HK-2 (cell line): ENCODE measurements around the gene SIGLEC1.

ENCODE experiments used
- DNase-seq: peaks from one replicate; pipeline ENCODE4 v3.0.0-alpha.2; 2018; ENCODE audit not compliant: unreplicated experiment

SIGLEC1 gene

DNA sequence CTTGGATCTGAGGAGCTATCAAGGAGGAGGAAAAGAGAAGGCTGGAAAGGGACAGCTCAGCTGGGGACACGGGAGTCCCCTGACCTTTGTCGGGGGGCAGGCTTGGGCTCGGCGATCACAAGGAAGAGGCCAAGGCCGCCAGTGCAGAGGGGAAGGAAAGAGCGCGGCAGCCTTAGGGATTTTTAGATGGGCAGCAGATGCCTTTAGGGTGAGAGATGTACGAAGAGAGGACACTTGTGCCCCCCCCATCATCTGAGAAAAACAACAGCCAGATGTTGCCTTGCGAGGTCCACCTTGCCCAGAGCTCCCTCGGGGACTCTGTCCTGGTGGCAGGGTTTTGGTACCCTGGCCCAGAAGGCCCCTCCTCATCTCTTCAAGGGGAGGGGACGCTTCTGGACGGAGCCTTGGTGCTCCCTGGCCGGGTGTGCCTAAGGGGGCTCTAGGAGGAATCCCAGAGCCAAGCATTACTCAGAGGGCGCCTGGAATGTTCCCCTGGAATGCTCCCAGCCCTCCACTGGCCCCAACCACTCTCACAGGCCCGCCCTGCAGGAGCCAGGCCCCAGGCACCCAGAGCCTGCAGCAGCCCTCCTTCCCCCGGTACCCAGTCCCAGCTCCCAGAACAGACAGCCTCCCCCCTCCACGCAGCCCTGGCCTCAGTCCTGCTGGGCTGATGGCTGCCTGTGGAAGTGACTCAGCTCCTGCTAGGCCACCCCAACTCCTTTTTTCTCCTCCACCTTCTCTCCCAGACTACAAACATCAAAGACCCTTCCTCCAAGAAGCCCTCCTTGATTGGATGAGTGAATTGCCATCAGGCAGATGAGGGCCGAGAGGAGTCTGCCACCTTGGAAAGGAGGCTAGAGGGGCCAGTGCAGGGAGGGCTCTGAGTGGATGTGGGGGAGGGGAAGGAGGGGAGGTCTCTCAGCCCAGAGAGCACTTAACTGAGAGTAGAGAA, 32.4 kb downstream of the SIGLEC1 start:
- DNase-seq = no peak

DNA sequence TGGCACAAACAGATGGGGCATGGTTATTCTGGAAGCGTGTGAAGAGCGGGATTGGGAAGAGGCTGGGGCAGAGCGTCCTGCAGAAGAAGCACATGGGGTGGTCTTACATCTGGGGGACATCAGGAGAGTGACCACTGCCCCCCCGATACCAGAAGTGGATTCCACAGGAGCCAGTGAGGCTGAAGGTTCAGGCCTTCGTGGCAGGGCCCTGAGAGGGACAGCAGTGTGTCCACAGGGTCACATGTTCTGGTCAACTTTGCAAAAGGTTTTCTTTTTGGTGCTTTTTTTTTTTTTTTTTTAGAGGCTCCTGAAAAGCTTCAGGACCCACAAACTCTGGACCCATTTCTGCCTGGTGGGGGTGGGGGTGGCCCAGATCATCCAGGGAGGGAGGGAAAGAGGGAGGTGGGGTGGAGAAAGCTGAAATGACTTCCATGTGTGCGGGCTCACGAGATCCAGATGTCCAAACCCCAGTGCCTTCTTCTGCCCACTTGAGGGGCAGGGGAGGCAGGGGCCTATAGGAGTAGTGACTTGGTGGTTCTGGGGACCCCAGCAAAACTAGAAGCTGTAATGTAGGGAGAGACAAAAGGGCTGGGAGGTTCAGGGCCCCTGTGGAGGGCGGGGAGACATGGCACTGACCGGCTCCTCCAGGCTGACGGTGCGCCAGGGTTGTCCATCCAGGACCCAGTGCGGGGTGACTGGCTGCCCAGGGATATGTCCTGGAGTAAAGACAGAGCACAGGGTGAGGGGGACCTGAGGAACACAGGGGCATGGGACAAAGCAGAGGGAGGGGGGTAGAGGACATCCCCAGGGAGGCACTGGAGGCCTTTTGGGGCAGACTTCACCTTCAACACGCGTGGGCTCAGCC, 33.3 kb downstream of the SIGLEC1 start:
- no peak for DNase-seq

DNA sequence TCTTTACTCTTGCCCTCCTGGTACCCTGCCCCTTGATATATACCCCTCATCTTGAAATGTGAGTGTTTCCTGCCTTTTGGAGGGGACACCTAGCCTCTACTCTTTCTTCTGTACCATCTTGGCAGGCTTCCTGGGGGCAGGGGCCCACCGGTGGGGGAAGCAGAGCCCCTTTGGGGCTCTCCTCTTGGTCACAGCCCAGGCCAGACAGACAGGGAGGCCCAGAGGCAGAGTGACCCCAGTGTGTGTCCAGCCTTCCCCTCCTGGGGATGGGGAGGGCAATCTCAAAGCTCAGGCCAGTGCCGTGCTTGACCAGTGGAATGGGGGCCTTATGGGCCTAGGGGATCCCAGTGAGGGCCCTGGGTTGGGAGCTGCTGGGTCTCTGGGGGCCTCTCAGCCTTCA, 34.2 kb downstream of the SIGLEC1 start:
- no peak for DNase-seq

DNA sequence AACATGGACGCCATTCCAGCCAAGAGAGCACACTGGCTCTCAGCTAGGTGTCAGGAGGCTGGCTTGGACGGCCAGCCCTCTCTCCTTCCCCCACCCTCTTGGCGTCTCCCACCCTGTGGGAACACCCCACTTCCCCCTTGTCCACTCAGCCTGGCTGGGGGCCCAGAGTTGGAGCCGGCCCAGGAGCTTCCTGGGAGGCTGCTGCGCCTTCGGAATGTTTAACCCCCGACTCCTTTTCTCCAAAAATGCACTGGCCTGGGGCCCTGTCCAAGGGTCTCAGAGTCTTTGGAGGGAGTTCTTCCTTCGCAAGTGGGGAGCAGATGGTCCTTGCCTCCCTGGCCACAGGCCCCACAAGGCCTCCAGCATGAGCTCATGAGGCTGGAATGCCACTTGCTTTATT, 34.7 kb downstream of the SIGLEC1 start:
- DNase-seq = no peak

DNA sequence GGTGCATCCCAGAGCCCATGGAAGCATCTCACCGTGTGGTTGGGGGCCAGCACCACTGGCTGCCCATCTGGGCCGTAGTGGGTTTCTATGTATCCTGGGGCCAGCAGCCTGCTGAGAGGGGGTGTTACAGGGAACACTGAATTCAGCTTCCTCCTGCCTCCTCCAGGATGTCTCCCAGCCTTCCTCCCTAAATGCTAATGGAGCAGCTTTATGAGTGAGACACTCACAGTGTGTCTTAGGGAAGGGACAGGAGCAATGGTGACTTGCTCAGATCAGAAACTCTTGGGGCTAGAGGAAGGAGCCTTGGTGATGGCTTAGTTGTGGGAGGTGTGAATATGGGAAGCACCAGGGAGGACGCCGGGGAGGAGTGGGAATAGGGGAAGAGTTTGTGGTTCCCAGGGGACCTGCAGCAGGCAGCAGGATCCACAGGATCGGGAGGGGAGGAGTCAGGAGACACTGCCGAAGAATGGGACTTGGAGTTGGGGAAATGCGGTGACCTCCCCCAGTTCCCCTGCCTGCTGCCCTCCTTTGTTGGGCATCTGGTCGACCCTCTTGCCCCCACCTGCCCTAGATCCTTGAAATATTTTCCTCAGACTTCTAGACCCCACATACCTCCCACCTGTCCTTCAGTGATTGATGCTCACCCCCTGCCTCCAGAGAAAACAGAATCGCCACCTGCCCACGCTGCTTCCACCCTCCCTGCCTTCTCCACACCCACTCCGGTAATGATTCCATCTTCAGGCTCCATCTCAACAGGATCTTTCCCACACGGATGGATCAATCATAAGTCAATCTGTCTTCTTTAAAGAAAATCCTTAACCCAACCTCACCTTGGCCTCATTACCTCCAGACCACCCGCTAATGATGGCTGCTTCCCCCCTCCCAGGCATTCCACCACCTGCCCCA, 37.2 kb downstream of the SIGLEC1 start:
- no peak for DNase-seq

DNA sequence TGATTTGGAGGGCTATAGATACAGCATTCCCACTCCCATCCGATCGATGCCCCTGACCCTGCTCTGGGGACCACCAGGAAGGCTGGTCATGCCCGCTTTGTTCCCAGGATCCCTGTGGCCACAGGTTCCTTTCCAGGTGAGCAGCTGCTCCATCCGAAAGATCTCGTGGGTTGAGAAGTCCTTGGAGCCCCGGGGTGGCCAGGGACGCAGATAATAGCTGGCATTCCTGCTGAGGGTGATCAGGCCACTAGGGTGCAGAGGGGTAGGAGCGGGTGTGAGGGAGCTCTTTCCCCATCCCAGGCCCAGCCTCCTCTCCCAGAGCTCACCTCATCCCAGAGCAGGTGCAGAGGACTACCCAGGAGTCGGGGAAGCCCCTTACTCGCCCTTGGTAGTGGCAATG, 38.0 kb downstream of the SIGLEC1 start:
- no peak for DNase-seq

DNA sequence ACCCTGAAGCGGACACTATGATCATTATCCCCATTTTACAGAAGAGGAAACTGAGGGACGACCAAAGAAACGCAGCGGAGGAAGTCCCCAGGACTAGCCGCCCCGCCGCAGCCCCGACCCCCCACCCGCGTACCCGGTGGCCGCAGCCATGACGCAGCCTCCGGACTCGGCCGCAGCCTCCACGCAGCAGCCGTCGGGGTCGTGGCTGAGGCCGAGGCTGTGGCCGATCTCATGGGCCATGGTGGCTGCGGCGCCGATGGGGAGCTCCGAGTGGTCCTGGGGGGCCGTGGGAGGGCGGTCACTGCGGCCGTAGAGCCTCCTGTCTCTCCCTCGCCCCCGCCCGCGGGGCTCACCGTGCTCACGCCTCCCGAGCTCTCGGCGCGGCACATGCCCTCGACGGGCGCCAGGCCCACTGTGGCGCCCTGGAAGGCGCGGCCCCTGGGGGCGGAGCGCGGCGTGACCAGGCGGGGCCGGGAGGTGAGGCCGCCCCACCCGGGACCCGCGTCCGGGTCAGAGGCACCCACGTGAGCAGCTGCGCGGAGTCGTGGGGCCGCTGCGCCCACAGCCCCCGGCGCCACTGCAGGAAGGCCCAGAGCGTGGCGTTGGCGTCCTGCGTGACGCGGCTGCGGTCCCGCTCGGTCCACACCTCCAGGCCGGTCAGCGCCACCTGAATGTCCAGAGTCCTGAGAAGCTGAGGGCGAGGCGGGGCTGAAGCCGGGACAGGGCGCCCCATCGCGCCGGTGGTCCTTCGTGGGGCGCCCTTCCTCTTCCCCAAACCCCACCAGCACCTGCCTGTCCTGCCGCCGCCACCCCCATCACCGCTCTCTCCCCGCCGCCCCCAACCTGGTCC, 39.0 kb downstream of the SIGLEC1 start:
- no peak for DNase-seq

DNA sequence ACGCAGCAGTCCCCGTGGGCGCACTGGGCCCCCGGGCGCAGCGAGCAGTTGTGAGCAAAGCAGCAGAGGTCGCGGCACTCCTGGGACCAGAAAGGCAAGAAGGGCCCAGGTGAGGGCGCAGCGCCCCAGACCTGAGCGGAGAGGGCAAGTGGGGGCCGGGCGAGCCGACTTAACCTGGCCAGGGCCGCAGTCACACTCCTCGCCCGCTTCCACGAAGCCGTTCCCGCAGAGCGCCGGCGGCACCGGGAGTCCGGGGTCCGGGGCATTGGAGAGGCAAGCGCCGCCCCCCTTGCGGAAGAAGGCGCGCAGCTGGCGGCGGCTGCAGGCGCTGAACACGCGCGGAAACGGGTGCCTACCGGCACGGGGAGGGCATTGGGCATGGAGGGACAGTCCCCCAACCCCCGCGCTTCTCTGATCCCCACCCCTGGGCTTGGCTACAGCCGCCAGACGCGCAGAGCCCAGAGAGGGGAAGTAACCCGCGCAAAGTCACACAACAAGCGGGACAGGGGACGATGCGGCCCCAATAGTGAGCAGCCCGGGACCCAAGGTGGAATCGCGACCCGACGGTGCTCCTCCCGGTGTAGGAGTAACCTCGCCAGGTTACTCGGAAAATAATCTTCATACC, 39.7 kb downstream of the SIGLEC1 start:
- no peak for DNase-seq

DNA sequence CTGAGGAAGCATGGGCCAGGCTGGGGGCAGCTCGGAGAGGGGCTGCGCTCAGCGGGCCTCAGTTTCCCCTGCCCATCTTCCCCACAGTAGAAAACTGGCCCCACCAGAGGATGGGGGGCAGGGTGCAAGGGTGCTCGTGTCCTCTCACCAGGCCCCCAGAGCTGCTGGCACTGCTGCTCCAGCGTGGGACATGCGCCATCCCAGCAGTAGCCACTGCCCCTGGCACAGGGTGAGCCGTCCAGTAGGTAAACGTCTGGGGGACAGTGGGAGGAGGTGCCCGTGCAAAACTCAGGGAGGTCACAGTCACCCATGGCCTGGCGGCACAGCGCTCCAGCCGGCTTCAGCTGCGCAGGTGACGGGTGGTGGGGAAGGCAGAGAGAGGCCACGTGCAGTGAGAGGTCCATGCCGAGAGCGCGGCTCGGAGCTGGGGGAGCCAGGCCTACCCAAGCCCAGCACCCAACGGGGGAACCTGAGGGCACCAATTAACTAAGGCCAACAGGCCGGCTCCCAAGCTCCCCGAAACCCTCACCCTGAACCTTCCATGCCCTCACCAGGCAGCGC, 40.3 kb downstream of the SIGLEC1 start:
- DNase-seq = no peak

DNA sequence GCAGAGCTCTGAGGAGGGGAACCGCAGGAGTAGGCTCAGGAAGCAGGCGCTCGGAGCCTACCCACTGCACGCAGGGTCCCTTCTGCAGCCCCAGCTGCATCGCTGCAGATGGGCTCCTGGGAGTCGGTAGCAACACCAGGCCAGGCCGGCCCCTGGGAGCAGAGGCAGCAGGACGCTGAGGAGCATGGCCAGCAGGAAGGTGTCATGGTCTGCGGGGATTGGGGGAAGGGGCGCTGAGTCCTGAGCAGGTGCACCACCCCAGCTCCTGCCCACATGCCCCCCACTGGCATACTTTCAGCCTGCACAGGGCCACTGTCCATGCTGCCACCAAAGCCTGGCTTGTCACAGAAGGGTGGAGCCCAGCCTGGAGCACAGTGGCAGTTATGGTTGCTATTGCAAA, 41.5 kb downstream of the SIGLEC1 start:
- DNase-seq = no peak

DNA sequence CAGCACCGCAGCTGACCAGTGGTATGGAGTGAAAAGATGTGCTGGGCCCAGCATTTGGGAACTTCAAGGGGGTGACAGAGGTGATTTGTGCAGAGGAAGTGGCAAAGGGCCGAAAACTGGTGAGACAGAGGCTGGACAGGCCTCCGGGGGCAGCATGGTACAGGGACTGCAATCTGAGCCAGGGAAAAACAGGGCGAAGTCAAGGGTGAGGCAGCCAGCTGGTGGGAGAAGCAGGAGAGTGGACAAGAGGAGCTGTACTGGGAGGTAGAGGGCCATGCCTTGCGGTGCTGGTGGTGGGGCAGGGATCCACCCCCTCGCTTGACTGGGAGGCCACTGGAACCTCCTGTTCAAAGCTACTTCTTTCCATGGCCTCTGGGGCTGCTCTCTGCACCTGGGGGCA, 41.9 kb downstream of the SIGLEC1 start:
- DNase-seq = peak; percentile 36

DNA sequence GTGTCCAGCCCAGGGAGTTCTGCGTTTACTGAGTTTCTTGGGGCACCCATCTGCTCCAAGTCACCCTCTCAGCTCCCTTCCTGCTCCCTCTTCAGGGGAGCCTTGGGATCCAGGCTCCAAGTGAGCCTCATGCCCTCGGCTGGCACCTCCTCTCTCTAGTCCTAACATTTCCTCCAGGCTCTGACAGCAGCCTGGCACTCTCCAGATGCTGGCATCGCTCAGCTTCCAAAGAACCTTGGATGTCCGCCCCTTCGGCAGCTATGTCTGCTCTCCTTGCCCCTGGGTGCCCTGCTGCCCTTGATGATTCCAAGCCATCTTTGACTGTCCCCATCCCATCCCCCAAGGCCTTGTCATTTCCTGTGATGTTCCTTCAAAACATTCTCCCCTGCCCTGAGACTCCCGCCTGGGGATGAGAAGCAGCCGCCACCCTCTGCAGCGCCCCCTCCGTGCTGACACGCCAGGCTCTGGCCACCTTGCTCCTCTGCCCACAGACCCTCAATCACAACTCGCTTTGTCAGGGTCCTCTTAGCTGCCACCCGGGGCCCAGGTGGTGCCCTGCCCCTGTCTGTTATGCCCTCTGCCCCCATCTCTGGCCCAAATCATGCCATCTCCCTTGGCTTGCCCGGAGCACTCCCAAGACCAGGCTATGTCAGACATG, 42.6 kb downstream of the SIGLEC1 start:
- no peak for DNase-seq

DNA sequence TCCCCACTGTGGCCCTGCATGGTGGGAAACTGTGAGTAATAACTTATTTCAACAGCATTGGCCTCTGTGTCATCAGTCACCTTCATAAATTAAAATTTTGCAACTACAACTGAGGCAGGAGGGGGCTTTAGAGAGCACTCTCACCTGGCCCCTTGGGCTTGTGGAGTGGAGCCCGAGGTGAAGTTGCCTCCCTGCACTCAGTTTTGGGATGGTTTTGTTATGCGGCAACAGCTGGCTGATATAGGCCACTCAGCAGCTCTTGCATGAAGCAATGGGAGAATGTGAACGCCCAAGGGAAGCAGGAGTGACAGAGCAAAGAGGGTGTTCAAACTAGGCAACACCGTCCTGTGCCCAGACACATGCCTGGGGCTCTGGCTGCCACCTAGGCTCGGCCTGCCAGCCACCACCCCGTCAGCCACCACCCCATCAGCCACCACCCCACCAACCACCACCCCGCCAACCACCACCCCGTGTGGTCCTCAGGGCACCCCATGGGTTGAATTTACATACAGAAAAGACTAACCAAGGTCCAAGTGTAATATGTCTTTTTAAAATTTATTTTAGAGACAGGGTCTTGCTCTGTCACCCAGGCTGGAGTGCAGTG, 44.9 kb downstream of the SIGLEC1 start:
- no peak for DNase-seq

DNA sequence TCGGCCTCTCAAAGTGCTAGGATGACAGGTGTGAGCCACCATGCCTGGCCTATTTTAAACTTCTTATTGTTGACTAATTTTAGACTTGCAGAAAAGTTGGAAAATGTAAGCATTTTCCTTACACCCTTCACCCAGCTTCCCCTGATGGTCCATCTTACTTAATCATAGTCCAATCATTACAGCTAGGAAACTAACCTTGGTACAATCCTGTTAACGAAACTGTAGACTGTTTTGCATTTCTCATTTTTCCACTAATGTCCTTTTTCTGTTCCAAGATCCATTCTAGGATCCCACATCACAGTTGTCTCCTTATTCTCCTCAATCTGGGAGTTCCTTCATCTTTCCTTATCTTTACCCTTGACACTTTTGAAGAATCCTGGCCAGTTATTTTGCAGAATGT, 48.5 kb downstream of the SIGLEC1 start:
- DNase-seq = no peak

DNA sequence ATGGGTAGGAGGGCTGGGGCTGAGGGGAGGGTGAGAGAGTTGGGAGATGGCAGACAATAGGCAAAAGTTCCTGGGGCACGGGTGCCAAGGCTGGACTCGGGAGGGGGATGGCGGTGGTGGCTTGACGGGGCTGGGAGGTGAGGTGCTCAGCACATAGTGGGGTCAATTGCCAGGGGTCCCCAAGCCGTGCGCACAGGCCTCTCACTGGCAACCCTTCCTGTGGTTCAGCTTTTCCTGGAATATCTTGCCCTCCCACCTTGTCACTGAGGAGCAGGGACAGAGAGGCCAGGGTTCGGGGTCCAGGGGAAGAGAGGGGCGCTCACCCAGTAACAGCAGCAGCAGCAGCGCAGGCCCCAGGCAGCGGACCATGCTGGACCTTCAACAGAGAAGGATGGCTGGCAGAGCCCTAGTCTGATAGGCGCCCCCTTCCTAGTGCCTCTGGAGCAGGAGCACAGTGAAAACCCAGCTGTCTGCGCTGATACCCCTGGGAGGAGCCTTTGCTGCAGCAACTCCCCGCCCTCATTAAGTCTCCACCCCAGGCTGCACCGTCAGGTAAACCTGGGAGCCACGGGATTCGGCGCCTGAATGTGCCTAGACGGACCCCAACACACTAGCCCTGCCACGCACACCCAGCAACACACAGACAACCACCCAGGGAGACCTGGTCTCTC, 49.2 kb downstream of the SIGLEC1 start, which contains the start of gene GFRA4:
Gene GFRA4, minus strand, starts transcription at position 369 of the 671 bp plus-strand sequence. Its CDS starts 0 bp downstream, at position 369.
- DNase-seq = no peak
